Measurements from ENCODE around the gene ELMO3. TPM values are rescaled to one million over a fixed set of nuclear protein-coding genes. Genes with fewer than 3 reads are reported as not detected.

The ELMO3 gene
- total RNA-seq, 1 experiment from 2014 or later = 2.0 TPM

DNA sequence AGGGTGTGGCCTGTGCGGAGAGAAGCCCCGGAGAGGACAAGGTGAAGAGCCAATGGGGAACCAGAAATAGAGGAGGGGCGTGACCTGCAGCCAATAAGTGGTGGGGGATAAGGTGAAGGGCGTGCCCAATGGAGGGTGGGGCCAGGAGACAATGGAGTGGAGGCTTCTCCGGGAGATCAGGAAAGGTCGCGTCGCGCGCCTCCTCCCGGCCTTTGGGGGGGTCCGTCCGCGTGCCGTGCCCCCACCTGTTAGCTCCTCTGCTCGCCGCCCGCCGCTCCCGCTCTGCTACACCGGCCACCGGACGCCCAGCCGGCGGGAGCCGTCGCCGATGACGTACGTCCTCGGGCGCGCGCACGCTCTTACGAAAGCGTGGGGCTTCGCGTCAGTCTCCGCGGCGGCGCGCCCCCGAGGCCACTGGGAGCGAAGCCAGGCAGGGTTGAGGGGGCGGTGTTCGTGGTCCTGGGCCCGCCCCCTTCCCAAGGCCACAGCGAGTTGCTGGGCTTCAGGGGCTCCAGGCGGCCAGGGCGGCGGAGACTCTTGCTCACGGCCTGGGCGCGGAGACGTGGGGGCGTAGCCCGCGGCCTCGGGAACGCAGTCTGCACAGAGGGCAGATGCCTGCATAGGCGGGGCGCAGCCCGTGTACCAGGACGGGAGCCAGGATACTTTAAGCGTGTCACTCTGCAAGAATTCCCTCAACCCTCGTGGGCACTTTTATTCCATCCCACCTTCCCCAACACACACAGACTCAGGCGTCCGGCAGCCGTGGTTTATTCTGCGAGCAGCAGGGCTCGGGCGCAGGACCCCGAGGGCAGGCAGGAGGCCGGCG, 15.1 kb upstream of the ELMO3 start, which contains the start of gene MATCAP1:
Gene MATCAP1, minus strand, starts transcription at position 337 of the 826 bp plus-strand sequence. CDS start 3,353 bp downstream, outside the sequence.
- CTCF ChIA-PET = no interaction called here
- TF ChIP-seq, protein P1, sequence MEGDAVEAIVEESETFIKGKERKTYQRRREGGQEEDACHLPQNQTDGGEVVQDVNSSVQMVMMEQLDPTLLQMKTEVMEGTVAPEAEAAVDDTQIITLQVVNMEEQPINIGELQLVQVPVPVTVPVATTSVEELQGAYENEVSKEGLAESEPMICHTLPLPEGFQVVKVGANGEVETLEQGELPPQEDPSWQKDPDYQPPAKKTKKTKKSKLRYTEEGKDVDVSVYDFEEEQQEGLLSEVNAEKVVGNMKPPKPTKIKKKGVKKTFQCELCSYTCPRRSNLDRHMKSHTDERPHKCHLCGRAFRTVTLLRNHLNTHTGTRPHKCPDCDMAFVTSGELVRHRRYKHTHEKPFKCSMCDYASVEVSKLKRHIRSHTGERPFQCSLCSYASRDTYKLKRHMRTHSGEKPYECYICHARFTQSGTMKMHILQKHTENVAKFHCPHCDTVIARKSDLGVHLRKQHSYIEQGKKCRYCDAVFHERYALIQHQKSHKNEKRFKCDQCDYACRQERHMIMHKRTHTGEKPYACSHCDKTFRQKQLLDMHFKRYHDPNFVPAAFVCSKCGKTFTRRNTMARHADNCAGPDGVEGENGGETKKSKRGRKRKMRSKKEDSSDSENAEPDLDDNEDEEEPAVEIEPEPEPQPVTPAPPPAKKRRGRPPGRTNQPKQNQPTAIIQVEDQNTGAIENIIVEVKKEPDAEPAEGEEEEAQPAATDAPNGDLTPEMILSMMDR (IDR thresholded peaks at IDR 0.05) = no peak
- peak; percentile 45; the same call in 1 of the 2 replicates for TF ChIP-seq POLR2AphosphoS5 (IDR thresholded peaks at IDR 0.05; ENCODE audit: low read depth, low read length)
- Histone ChIP-seq H3K27ac (ENCODE audit: low read length) (peak within 1 kb of the TSS; percentile 77), H3K27me3 (ENCODE audit: control insufficient read depth, insufficient read depth, low read length) (no peaks in the 10 kb centered on the region), H3K36me3 (ENCODE audit: control insufficient read depth, insufficient read depth, low read length) (peaks cover 4% of the 10 kb centered on the region; the same call in 1 of the 2 replicates), H3K4me3 (ENCODE audit: low read depth in 2 of 2, low read length in 2 of 2) (peak within 1 kb of the TSS; percentile 65 to 87), H3K4me1 (ENCODE audit: control insufficient read depth, insufficient read depth, low read length) (peaks cover 8% of the 10 kb centered on the region), H3K9me3 (ENCODE audit: control insufficient read depth, insufficient read depth, low read depth, low read length) (no peaks in the 10 kb centered on the region)
- BruUV-seq (replicated peaks) = no TSS peak
- peak; percentile 93 for ATAC-seq
- peak; percentile 78 for DNase-seq (ENCODE audit: low read depth, low spot score)
- POLR2A ChIA-PET = no interaction called here
- in situ Hi-C loops (cut with HindIII; ENCODE audit: low pct_unique_long_range_greater_than_20kb, low sequenced_read_pairs) = no loop called here
- intact Hi-C loops (cut with micrococcal nuclease; ENCODE audit: unreplicated experiment) = loop anchor here (10.0 kb wide), 1 partner anchor 229 kb away; no protein-coding TSS in a partner anchor

DNA sequence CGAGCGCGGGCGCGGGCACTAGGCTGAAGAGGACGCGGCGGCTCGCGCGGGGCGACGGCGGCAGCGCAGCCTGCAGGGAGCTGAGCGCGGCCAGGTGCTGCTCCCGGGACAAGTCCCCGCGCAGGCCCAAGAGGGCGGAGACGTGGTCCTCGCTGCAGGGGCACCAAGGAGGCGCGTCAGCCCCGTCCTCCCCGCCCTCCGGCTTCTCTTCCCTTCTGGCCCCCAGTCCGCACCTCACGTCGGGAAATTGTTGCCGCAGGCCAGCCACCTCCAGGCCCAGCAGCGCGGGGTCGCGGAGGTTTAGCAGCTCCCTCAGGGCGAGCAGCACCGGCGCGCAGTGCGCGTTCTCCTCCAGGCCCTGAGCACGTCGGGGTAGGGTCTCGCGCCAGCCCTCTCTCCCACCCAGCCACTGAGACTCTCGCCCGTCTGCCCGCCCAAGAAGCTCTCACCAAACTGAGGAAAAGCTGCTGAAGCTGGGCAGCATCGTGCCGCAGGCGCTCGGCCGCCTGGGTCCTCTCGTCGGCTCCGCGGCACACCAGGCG, 14.4 kb upstream of the ELMO3 start:
- in situ Hi-C loops (cut with HindIII; ENCODE audit: low pct_unique_long_range_greater_than_20kb, low sequenced_read_pairs) = no loop called here
- Histone ChIP-seq H3K4me1 (ENCODE audit: control insufficient read depth, insufficient read depth, low read length) (peaks cover 8% of the 10 kb centered on the region), H3K27ac (ENCODE audit: low read length) (no peak overlapping the region), H3K27me3 (ENCODE audit: control insufficient read depth, insufficient read depth, low read length) (no peaks in the 10 kb centered on the region), H3K4me3 (ENCODE audit: low read depth in 2 of 2, low read length in 2 of 2) (peak overlapping the region; percentile 65 to 87), H3K9me3 (ENCODE audit: control insufficient read depth, insufficient read depth, low read depth, low read length) (no peaks in the 10 kb centered on the region), H3K36me3 (ENCODE audit: control insufficient read depth, insufficient read depth, low read length) (peaks cover 4% of the 10 kb centered on the region; the same call in 1 of the 2 replicates)
- BruUV-seq (replicated peaks) = no TSS peak
- peak; percentile 32 for ATAC-seq
- ChIA-PET POLR2A (no interaction called here), CTCF (interaction anchor here (0.7 kb wide), 1 partner anchor 14 kb away, joined by 4 read pairs; the partner anchor contains the start of gene NOL3)
- intact Hi-C loops (cut with micrococcal nuclease; ENCODE audit: unreplicated experiment) = loop anchor here (10.0 kb wide), 1 partner anchor 230 kb away; no protein-coding TSS in a partner anchor
- TF ChIP-seq, protein P2, sequence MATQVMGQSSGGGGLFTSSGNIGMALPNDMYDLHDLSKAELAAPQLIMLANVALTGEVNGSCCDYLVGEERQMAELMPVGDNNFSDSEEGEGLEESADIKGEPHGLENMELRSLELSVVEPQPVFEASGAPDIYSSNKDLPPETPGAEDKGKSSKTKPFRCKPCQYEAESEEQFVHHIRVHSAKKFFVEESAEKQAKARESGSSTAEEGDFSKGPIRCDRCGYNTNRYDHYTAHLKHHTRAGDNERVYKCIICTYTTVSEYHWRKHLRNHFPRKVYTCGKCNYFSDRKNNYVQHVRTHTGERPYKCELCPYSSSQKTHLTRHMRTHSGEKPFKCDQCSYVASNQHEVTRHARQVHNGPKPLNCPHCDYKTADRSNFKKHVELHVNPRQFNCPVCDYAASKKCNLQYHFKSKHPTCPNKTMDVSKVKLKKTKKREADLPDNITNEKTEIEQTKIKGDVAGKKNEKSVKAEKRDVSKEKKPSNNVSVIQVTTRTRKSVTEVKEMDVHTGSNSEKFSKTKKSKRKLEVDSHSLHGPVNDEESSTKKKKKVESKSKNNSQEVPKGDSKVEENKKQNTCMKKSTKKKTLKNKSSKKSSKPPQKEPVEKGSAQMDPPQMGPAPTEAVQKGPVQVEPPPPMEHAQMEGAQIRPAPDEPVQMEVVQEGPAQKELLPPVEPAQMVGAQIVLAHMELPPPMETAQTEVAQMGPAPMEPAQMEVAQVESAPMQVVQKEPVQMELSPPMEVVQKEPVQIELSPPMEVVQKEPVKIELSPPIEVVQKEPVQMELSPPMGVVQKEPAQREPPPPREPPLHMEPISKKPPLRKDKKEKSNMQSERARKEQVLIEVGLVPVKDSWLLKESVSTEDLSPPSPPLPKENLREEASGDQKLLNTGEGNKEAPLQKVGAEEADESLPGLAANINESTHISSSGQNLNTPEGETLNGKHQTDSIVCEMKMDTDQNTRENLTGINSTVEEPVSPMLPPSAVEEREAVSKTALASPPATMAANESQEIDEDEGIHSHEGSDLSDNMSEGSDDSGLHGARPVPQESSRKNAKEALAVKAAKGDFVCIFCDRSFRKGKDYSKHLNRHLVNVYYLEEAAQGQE (IDR thresholded peaks at IDR 0.05; ENCODE audit: insufficient read depth in 1 of 2, low read depth in 2 of 2, low read length in 1 of 2) = no peak
- TF ChIP-seq, protein P1 (IDR thresholded peaks at IDR 0.05) = no peak
- no peak for TF ChIP-seq SIN3A (IDR thresholded peaks at IDR 0.05; ENCODE audit: borderline replicate concordance, insufficient read depth, low read depth, low read length)
- TF ChIP-seq TCF7L2 (IDR thresholded peaks at IDR 0.05; ENCODE audit: low read depth, low read length) = no peak
- no peak for DNase-seq (ENCODE audit: low read depth, low spot score)
